Loucy (cell line): ENCODE measurements around the gene KIF23.

Source experiments
- H2AFZ ChIP-seq: fragments of 200-600 bp; sonication (generic); 2 replicates; pipeline ENCODE4 v1.6.0; 2016; ENCODE audit warnings: antibody characterized with exemption, mild to moderate bottlenecking, low read length, moderate library complexity
- H3F3A ChIP-seq: fragments of 200-600 bp; 2 replicates; pipeline ENCODE4 v1.6.0; 2016; ENCODE audit warnings: antibody characterized with exemption, low read depth, mild to moderate bottlenecking
- H3K27me3 ChIP-seq: fragments of 200-600 bp; sonication (generic); 2 replicates; pipeline ENCODE4 v1.6.1; 2014; ENCODE audit warnings: low read length, mild to moderate bottlenecking; ENCODE audit not compliant: insufficient read depth, poor library complexity, severe bottlenecking
- H3K36me3 ChIP-seq: fragments of 200-600 bp; sonication (generic); 2 replicates; pipeline ENCODE4 v1.6.1; 2016; ENCODE audit warnings: low read length; ENCODE audit not compliant: insufficient read depth
- H3K4me1 ChIP-seq: fragments of 200-600 bp; sonication (generic); 2 replicates; pipeline ENCODE4 v1.5.1; 2014; ENCODE audit warnings: low read length, mild to moderate bottlenecking; ENCODE audit not compliant: insufficient read depth, poor library complexity, severe bottlenecking
- H3K4me2 ChIP-seq: fragments of 200-600 bp; sonication (generic); 2 replicates; pipeline ENCODE4 v1.6.0; 2014; ENCODE audit warnings: antibody characterized with exemption, low read length, low read depth, mild to moderate bottlenecking; ENCODE audit not compliant: poor library complexity, severe bottlenecking
- H3K4me3 ChIP-seq: fragments of 200-600 bp; sonication (generic); 2 replicates; pipeline ENCODE4 v1.5.1; 2014; ENCODE audit warnings: low read length, mild to moderate bottlenecking, mixed read lengths; ENCODE audit not compliant: poor library complexity, severe bottlenecking
- H3K79me2 ChIP-seq: fragments of 200-600 bp; sonication (generic); 2 replicates; pipeline ENCODE4 v1.6.1; 2014; ENCODE audit warnings: low read length; ENCODE audit not compliant: insufficient read depth
- H3K9ac ChIP-seq: fragments of 200-600 bp; sonication (generic); 2 replicates; pipeline ENCODE4 v1.6.0; 2014; ENCODE audit warnings: mild to moderate bottlenecking, low read depth, low read length, moderate library complexity; ENCODE audit not compliant: poor library complexity, severe bottlenecking
- H3K9me2 ChIP-seq: fragments of 200-600 bp; sonication (generic); replicated peaks from 2 replicates; pipeline ENCODE4 v1.6.1; 2016; ENCODE audit warnings: low read depth, low read length, mixed read lengths
- H3K9me3 ChIP-seq: fragments of 200-600 bp; sonication (generic); 2 replicates; pipeline ENCODE4 v1.6.1; 2014; ENCODE audit warnings: mild to moderate bottlenecking, antibody characterized with exemption, low read length, low read depth; ENCODE audit not compliant: insufficient read depth
- H4K20me1 ChIP-seq: fragments of 200-600 bp; sonication (generic); 2 replicates; pipeline ENCODE4 v1.6.0; 2014; ENCODE audit warnings: antibody characterized with exemption, low read length, mild to moderate bottlenecking; ENCODE audit not compliant: insufficient read depth, poor library complexity, severe bottlenecking
- CTCF ChIP-seq: fragments of 200-600 bp; sonication (generic); conservative IDR thresholded peaks from 2 replicates; pipeline ENCODE4 v1.5.1; 2014; ENCODE audit warnings: mild to moderate bottlenecking, antibody characterized with exemption, low read length
- EZH2phosphoT487 ChIP-seq: fragments of 200-600 bp; IDR thresholded peaks from 2 replicates; pipeline ENCODE4 v1.6.1; 2018; ENCODE audit warnings: antibody characterized with exemption, mild to moderate bottlenecking, moderate library complexity, borderline replicate concordance

KIF23 gene

DNA sequence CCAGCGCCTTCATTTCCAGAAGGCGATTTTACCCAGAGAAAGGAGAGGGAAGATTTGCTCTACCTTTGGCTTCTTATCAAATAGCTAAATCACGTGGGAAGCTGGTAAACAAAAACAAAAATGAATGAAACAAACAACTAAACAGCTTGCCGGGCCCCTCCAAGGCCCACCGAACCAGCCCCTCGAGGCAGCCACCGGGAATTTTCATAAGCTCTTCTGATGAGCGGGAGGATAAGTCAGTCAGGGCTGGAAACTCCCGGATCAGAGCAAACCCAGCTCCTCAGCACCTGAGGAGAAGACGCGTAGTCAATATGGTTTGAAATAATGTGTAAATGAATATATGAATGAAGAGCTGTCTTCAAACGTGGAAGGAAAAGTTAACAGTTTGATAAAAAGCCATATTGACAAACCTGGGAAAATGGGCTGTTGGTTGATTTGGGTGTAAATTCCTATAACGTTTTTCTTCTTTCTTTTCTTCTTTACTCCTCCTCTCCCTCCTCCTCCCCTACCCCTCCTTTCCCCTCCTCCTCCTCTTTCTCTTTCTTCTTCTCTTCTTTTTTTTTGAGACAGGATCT, 49.1 kb downstream of the KIF23 start:
- Histone ChIP-seq H4K20me1 (no peaks in the 10 kb centered on the region), H3K4me1 (peaks cover 24% of the 10 kb centered on the region), H2AFZ (peak overlapping the region; percentile 96), H3K9me2 (no peaks in the 10 kb centered on the region), H3K4me2 (peak overlapping the region; percentile 87), H3K27me3 (no peaks in the 10 kb centered on the region), H3K4me3 (peak overlapping the region; percentile 81), H3K9ac (peak overlapping the region; percentile 84), H3K9me3 (no peaks in the 10 kb centered on the region), H3K36me3 (no peaks in the 10 kb centered on the region), H3K79me2 (no peaks in the 10 kb centered on the region), H3F3A (peaks cover 7% of the 10 kb centered on the region; the same call in 1 of the 2 replicates)
- TF ChIP-seq EZH2phosphoT487 (no peak), CTCF (no peak)

DNA sequence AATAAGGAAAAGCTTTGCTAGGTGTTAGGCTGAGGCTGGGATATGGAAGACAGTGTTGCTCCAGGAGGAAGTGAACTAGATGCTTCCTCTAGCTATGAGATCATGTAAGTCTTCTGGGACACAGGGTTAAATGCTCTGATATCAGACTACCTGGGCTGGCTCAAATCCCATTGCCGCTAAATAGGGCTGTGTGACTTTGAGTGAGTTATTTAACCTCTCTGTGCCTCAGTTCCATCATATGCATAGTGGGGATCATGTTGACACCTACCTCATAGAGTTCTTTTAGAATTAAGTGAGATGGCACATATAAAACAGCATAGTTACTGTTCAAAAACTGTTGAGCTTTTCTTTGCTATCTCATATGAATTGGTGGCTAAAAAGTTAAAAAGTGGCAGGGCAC, 51.1 kb downstream of the KIF23 start:
- Histone ChIP-seq H3K9me2 (no peaks in the 10 kb centered on the region), H3K4me2 (no peak overlapping the region), H3K36me3 (no peaks in the 10 kb centered on the region), H3F3A (peaks cover 5% of the 10 kb centered on the region; the same call in 1 of the 2 replicates), H4K20me1 (no peaks in the 10 kb centered on the region), H3K4me1 (peaks cover 38% of the 10 kb centered on the region), H3K79me2 (no peaks in the 10 kb centered on the region), H3K27me3 (no peaks in the 10 kb centered on the region), H3K9ac (no peak overlapping the region), H2AFZ (no peak overlapping the region), H3K9me3 (no peaks in the 10 kb centered on the region), H3K4me3 (no peak overlapping the region)
- TF ChIP-seq EZH2phosphoT487 = no peak
- no peak for TF ChIP-seq CTCF

GRCh38 chr15:69466733-69467132, 52.6 kb downstream of the KIF23 start:
- no peaks in the 10 kb centered on the region for H3K9me3 ChIP-seq
- H3K4me3 ChIP-seq = no peak overlapping the region
- H3F3A ChIP-seq = peaks cover 5% of the 10 kb centered on the region; the same call in 1 of the 2 replicates
- H2AFZ ChIP-seq = no peak overlapping the region
- no peaks in the 10 kb centered on the region for H3K27me3 ChIP-seq
- no peaks in the 10 kb centered on the region for H3K9me2 ChIP-seq
- H3K4me1 ChIP-seq = peaks cover 38% of the 10 kb centered on the region
- H4K20me1 ChIP-seq = no peaks in the 10 kb centered on the region
- TF ChIP-seq CTCF = no peak
- no peaks in the 10 kb centered on the region for H3K79me2 ChIP-seq
- H3K36me3 ChIP-seq = no peaks in the 10 kb centered on the region
- H3K9ac ChIP-seq = no peak overlapping the region
- H3K4me2 ChIP-seq = no peak overlapping the region
